Activated CD4-positive, alpha-beta T cell treated with anti-CD3 and anti-CD28 coated beads for 4 hours (primary cell): ENCODE results near the gene ATP9B.
"Not testable (repeated sequence)": the region's sequence is repeated elsewhere in the genome, so short reads cannot be mapped to it uniquely, and the experiment has no call there.

Experiments used
- DNase-seq, 2 donors: peaks; one replicate each; pipeline ENCODE4 v3.0.0-alpha.2; 2020

Gene ATP9B

GRCh38 chr18:79299272-79299671 lies 230.1 kb downstream of the ATP9B start:
- DNase-seq, result no peak

- DNase-seq, result no peak
These were observed 230.5 kb downstream of the ATP9B start for GRCh38 chr18:79299711-79300110.

- DNase-seq, result no peak
These were observed 231.2 kb downstream of the ATP9B start for GRCh38 chr18:79300413-79300812.

DNA sequence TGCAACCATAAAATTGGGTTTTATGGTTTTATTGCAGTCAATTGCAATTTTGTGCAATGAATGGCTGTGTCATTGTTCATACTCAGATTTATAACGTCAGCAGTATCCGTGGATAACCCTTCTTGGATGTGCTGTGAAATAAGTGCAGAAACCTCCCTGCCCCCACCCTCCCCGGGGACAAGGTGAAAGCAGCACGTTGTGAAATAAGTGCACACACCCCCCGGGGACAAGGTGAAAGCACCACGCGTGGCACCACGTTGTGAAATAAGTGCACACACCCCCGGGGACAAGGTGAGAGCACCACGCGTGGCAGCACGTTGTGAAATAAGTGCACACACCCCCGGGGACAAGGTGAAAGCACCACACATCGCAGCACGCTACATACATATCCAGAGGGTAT lies 232.9 kb downstream of the ATP9B start:
- DNase-seq, result no peak

- no peak for DNase-seq
These were observed 236.7 kb downstream of the ATP9B start for GRCh38 chr18:79305911-79306310.

GRCh38 chr18:79309614-79310358 lies 240.6 kb downstream of the ATP9B start:
- no peak for DNase-seq

DNA sequence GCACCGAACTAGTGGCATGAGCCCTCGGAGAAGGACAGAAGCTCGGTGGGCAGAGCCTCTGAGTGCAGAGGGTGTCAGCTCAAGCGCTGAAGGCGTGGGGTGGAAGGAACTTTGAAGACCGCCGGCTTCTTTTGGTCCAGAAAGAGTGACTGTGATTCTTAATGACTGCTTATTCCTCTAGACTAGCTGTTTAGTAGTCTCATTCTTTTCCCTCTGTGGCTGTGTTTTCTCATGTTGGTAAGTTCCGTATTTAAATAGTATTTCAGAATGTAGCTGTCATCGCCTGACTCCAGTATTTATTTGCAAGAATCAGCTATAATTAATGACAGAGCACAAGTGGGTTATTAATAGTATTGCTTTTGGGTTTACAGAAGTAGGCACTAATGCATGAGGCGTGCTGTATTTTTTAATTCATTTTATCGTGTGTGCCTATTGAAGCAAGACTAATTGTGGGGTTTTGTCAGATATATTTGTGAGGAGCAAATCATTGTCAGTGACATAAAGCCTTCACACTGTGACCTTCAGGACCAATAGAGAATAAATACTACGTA lies 245.7 kb downstream of the ATP9B start:
- DNase-seq, result no peak

- DNase-seq, result no peak
These were observed 246.4 kb downstream of the ATP9B start for GRCh38 chr18:79315596-79315995.

DNA sequence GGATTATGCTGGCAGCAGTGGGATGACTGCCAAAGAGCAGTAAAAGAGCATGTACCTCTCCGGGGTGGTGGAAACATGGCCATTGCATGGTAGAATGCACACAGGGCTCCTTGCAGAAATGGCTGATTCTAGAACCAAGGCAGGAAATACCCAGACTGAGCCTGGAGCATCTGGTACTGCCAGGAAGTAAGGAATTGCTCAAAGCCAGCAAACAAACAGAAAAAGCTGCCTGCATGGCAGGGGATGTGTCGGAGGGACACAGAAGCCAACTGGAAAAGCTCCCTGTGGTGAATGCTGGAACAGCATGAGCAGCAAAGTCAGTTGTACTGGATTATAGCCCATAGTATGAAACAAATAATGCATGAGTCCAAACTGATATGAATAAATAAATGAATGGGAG lies 248.5 kb downstream of the ATP9B start:
- no peak for DNase-seq

GRCh38 chr18:79318142-79318673 lies 249.0 kb downstream of the ATP9B start:
- no peak for DNase-seq

GRCh38 chr18:79320216-79320850 lies 251.1 kb downstream of the ATP9B start:
- DNase-seq, result no peak

DNA sequence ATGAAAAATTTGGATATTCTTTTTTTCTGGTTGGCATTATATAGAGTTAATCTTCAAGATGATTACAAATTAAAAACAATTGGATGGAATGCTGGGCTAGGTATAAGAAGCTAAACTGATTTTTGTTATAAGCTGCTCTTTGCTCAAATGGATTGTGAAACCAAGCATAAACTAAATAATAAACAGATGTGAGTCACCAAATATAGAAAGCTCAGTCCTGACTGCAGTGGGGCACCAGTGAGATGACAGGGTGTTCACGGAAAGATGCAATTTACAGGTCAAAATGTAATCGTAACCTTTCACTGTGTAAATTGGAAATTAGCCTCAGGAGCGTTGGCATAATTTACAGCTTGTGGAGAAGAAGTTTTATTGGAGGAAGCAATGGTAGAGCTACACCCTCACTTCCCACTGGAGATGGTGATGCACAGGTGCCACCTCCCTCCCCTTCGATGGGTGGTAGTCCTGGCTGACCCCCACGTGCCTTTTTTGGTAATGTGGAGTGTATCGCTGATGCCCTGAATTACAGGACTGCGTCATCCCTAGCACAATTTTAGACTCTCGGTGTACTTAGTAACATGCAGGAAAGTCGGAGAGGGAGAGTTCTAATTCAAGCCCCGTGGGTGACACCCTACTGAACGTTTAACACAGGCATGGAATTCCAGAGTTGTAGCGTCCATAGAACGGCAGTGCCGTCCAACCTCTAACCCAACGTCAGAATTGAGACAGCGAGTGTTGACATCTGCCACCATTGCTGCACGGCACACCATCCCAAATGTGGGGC lies 252.6 kb downstream of the ATP9B start:
- no peak for DNase-seq

DNA sequence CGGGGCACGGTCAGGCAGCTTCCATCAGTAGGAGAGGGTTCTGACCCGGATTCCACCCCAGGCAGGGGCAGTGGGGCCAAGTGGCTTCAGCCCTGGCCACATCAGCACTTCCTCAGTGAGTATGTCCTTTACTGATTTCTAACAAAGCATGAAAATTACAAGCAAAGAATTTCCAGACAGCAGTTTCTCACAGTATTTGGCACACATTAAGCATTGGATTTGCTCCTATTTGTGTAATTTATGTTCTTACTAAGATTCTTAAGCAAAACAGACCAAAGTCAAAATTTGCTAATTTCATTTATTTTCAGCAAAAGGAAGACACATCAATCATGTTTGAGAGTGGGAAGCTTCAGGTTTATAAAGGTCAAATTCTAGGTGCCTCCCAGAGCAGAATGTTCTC lies 253.2 kb downstream of the ATP9B start:
- no peak for DNase-seq

GRCh38 chr18:79323471-79323870 lies 254.3 kb downstream of the ATP9B start:
- DNase-seq, result no peak

- no peak for DNase-seq
These were observed 257.4 kb downstream of the ATP9B start for GRCh38 chr18:79326413-79327198.

- no peak for DNase-seq
These were observed 258.1 kb downstream of the ATP9B start for GRCh38 chr18:79327199-79327721.

GRCh38 chr18:79327915-79328314 lies 258.7 kb downstream of the ATP9B start:
- DNase-seq, result not testable (repeated sequence)

- no peak for DNase-seq
These were observed 259.7 kb downstream of the ATP9B start for GRCh38 chr18:79328887-79329286.

DNA sequence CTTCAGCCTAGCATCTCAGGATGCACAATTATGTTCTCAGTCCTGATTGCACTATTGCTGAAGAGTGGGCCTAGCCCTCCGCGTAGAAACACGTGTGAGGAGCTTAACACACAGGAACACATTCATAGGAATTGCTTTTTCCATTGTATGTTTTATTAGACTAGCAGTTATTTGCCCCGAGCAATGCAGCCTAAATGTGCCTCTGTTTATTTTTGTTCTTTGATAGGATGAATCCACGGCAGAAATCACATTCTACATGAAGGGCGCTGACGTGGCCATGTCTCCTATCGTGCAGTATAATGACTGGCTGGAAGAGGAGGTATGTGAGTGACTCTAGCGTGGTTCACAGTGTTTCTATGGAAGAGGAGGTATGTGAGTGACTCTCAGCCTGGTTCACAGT lies 260.6 kb downstream of the ATP9B start:
- no peak for DNase-seq

GRCh38 chr18:79332646-79333045 lies 263.5 kb downstream of the ATP9B start:
- DNase-seq, result no peak

- DNase-seq, result no peak
These were observed 263.9 kb downstream of the ATP9B start for GRCh38 chr18:79333046-79333445.
